ENCODE data around the gene BRD8. TPM values are rescaled to one million over a fixed set of nuclear protein-coding genes. Genes with fewer than 3 reads are reported as not detected.
A peak's percentile ranks its signal among the peaks of the same experiment; 100 is the strongest.

The BRD8 gene, protein sequence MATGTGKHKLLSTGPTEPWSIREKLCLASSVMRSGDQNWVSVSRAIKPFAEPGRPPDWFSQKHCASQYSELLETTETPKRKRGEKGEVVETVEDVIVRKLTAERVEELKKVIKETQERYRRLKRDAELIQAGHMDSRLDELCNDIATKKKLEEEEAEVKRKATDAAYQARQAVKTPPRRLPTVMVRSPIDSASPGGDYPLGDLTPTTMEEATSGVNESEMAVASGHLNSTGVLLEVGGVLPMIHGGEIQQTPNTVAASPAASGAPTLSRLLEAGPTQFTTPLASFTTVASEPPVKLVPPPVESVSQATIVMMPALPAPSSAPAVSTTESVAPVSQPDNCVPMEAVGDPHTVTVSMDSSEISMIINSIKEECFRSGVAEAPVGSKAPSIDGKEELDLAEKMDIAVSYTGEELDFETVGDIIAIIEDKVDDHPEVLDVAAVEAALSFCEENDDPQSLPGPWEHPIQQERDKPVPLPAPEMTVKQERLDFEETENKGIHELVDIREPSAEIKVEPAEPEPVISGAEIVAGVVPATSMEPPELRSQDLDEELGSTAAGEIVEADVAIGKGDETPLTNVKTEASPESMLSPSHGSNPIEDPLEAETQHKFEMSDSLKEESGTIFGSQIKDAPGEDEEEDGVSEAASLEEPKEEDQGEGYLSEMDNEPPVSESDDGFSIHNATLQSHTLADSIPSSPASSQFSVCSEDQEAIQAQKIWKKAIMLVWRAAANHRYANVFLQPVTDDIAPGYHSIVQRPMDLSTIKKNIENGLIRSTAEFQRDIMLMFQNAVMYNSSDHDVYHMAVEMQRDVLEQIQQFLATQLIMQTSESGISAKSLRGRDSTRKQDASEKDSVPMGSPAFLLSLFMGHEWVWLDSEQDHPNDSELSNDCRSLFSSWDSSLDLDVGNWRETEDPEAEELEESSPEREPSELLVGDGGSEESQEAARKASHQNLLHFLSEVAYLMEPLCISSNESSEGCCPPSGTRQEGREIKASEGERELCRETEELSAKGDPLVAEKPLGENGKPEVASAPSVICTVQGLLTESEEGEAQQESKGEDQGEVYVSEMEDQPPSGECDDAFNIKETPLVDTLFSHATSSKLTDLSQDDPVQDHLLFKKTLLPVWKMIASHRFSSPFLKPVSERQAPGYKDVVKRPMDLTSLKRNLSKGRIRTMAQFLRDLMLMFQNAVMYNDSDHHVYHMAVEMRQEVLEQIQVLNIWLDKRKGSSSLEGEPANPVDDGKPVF
- 24.1 TPM for polyA plus RNA-seq (2012; ENCODE audit: insufficient read length, low read depth)

DNA sequence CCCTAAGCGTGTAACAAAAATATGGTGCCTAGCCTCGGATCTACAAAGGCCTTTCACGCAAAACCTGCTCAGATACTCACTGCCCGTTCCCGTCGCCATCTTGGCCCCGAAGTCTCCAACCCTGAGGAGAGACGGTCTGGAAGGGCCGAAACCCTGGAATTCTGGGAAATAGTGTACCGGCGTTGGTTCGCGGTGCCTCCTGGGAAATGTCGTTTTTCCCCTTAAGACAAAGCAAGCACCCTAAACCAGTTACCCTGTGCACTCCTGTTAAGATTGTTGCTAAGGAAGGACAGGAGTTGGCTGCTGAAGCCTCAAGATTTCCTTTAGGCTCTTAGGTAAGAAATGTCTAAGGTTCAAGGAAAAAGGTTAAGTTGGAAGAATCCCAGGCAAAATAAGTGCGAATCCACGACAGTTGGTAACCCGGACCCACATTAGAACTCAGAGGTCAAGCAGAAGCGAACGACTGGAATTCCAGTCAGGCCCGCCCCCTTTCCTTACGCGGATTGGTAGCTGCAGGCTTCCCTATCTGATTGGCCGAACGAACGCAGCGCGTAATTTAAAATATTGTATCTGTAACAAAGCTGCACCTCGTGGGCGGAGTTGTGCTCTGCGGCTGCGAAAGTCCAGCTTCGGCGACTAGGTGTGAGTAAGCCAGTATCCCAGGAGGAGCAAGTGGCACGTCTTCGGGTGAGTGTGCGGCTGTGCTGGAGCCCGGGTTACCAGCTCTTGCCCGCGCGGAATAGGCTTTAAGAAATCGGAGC, at the start of gene BRD8, which contains the start of gene KIF20A:
Gene BRD8 (minus strand): TSS at position 115 of the 761 bp plus-strand sequence. CDS start 16 bp downstream, at position 99.
Gene KIF20A (plus strand): TSS at position 597 of the 761 bp plus-strand sequence. CDS start 569 bp downstream, outside the sequence.
- TF ChIP-seq POLR2AphosphoS5 (IDR thresholded peaks at IDR 0.05; ENCODE audit: low read depth, low read length) (peak; percentile 86), TAF1 (IDR thresholded peaks at IDR 0.05; ENCODE audit: borderline replicate concordance, insufficient read depth, low read length) (peak; percentile 93), FOXP2 (optimal IDR thresholded peaks at IDR 0.05; ENCODE audit: borderline replicate concordance, extremely low read depth, extremely low read length, insufficient read depth) (no peak), SIN3A (IDR thresholded peaks at IDR 0.05; ENCODE audit: borderline replicate concordance, insufficient read depth, low read length) (peak; percentile 99)

GRCh38 chr5:138226910-138227309, 48.5 kb upstream of the BRD8 start:
- TF ChIP-seq POLR2AphosphoS5 (IDR thresholded peaks at IDR 0.05; ENCODE audit: low read depth, low read length) = no peak
- no peak for TF ChIP-seq FOXP2 (optimal IDR thresholded peaks at IDR 0.05; ENCODE audit: borderline replicate concordance, extremely low read depth, extremely low read length, insufficient read depth)
- no peak for TF ChIP-seq SIN3A (IDR thresholded peaks at IDR 0.05; ENCODE audit: borderline replicate concordance, insufficient read depth, low read length)
- TF ChIP-seq, protein P1, sequence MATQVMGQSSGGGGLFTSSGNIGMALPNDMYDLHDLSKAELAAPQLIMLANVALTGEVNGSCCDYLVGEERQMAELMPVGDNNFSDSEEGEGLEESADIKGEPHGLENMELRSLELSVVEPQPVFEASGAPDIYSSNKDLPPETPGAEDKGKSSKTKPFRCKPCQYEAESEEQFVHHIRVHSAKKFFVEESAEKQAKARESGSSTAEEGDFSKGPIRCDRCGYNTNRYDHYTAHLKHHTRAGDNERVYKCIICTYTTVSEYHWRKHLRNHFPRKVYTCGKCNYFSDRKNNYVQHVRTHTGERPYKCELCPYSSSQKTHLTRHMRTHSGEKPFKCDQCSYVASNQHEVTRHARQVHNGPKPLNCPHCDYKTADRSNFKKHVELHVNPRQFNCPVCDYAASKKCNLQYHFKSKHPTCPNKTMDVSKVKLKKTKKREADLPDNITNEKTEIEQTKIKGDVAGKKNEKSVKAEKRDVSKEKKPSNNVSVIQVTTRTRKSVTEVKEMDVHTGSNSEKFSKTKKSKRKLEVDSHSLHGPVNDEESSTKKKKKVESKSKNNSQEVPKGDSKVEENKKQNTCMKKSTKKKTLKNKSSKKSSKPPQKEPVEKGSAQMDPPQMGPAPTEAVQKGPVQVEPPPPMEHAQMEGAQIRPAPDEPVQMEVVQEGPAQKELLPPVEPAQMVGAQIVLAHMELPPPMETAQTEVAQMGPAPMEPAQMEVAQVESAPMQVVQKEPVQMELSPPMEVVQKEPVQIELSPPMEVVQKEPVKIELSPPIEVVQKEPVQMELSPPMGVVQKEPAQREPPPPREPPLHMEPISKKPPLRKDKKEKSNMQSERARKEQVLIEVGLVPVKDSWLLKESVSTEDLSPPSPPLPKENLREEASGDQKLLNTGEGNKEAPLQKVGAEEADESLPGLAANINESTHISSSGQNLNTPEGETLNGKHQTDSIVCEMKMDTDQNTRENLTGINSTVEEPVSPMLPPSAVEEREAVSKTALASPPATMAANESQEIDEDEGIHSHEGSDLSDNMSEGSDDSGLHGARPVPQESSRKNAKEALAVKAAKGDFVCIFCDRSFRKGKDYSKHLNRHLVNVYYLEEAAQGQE (IDR thresholded peaks at IDR 0.05; ENCODE audit: insufficient read depth in 1 of 2, low read depth in 2 of 2, low read length in 2 of 2) = no peak
- no peak for TF ChIP-seq TAF1 (IDR thresholded peaks at IDR 0.05; ENCODE audit: borderline replicate concordance, insufficient read depth, low read length)

DNA sequence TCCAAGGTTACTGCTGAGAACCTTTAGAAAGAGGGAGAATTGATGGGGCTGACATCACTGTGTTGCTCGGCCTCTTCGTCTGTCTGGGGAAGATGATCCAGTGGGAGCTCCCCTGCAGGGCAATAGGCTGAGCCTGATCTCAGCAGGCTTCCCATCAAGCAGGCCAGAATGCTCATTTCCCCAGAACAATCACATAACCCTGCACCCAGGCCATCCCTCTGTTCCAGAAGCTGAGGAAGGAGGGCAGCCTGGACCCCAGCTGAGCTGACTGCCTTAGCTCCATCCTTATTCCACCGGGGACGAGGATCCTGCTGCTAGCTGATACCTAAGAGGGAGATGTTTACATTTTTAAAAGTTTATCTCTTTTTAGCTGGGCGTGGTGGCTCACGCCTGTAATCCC, 46.3 kb upstream of the BRD8 start:
- TF ChIP-seq SIN3A (IDR thresholded peaks at IDR 0.05; ENCODE audit: borderline replicate concordance, insufficient read depth, low read length) (no peak), TAF1 (IDR thresholded peaks at IDR 0.05; ENCODE audit: borderline replicate concordance, insufficient read depth, low read length) (no peak), FOXP2 (optimal IDR thresholded peaks at IDR 0.05; ENCODE audit: borderline replicate concordance, extremely low read depth, extremely low read length, insufficient read depth) (no peak), POLR2AphosphoS5 (IDR thresholded peaks at IDR 0.05; ENCODE audit: low read depth, low read length) (no peak)
- TF ChIP-seq, protein P1 (IDR thresholded peaks at IDR 0.05; ENCODE audit: insufficient read depth in 1 of 2, low read depth in 2 of 2, low read length in 2 of 2) = no peak

GRCh38 chr5:138223532-138223931, 45.1 kb upstream of the BRD8 start:
- TF ChIP-seq TAF1 (IDR thresholded peaks at IDR 0.05; ENCODE audit: borderline replicate concordance, insufficient read depth, low read length) = no peak
- TF ChIP-seq POLR2AphosphoS5 (IDR thresholded peaks at IDR 0.05; ENCODE audit: low read depth, low read length) = no peak
- no peak for TF ChIP-seq SIN3A (IDR thresholded peaks at IDR 0.05; ENCODE audit: borderline replicate concordance, insufficient read depth, low read length)
- TF ChIP-seq FOXP2 (optimal IDR thresholded peaks at IDR 0.05; ENCODE audit: borderline replicate concordance, extremely low read depth, extremely low read length, insufficient read depth) = no peak
- TF ChIP-seq, protein P1 (IDR thresholded peaks at IDR 0.05; ENCODE audit: insufficient read depth in 1 of 2, low read depth in 2 of 2, low read length in 2 of 2) = no peak
